Measurements from ENCODE around the gene MAP3K14. TPM values are rescaled to one million over a fixed set of nuclear protein-coding genes. Genes with fewer than 3 reads are reported as not detected.

MAP3K14 gene
- total RNA-seq, 2 donors from 2014 or later = 12.5 to 16.1 TPM

DNA sequence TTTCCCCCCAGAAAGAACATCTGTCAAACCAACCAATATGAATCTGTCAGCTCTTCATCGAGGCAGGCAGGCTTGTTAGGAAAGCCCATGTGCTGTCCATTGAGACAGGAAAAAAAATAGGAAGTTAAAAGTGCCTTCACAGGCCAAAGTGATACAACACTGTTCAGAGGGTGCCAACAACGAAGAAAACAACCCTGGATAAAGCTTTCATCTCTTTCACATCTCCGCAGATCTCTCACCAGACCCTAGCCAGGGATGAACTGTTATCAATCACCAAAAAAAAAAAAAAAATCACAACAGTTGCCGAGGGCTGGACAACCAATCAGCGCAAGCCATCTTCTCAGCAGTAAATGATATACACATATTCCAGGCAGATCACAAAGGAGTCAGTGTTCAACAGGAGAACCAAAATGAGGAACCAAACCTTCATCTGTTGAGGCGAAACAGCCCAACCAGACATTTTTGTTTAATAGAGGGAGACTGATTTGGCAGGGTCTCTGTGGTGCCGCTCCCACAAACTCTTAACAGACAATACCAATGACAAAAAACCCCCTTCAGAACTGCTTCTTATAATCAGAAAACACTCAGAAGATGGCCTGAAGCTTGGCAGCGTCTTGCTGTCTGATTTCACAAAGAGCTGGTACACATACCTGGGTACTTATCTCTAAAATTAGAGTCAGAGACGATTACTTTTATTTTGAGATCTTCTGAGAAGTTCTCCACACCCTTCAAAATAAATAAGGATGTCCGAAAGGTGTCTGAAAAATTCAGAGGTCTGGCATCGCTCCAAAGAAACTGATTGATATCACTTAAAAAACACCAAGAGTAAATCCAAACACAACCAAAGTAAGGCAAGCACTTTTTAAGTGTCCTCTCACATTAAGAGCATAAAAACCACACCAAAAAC is 1.8 kb downstream of the MAP3K14 start:
- H3K4me1 ChIP-seq (replicated peaks) = peaks cover 30% of the 10 kb centered on the region
- H3K27ac ChIP-seq = peak overlapping the region; percentile 90 to 96
- H3K9me3 ChIP-seq = no peaks in the 10 kb centered on the region
- TF ChIP-seq, protein P1, sequence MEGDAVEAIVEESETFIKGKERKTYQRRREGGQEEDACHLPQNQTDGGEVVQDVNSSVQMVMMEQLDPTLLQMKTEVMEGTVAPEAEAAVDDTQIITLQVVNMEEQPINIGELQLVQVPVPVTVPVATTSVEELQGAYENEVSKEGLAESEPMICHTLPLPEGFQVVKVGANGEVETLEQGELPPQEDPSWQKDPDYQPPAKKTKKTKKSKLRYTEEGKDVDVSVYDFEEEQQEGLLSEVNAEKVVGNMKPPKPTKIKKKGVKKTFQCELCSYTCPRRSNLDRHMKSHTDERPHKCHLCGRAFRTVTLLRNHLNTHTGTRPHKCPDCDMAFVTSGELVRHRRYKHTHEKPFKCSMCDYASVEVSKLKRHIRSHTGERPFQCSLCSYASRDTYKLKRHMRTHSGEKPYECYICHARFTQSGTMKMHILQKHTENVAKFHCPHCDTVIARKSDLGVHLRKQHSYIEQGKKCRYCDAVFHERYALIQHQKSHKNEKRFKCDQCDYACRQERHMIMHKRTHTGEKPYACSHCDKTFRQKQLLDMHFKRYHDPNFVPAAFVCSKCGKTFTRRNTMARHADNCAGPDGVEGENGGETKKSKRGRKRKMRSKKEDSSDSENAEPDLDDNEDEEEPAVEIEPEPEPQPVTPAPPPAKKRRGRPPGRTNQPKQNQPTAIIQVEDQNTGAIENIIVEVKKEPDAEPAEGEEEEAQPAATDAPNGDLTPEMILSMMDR (IDR thresholded peaks at IDR 0.05) = no peak
- TF ChIP-seq POLR2AphosphoS5 (IDR thresholded peaks at IDR 0.05) = no peak
- TF ChIP-seq POLR2A (IDR thresholded peaks at IDR 0.05) = no peak
- no peak for DNase-seq (ENCODE audit: low spot score)
- 32% methylated on average over 11 of the region's 11 CpGs for WGBS
- H3K4me3 ChIP-seq = peak overlapping the region; percentile 73 to 86
- intact Hi-C loops (cut with DNase I) = loop anchor here (5.0 kb wide), 2 partner anchors 57 to 168 kb away; partner anchors contain the start of gene HEXIM1
- H3K27me3 ChIP-seq (replicated peaks; ENCODE audit: insufficient read depth) = no peaks in the 10 kb centered on the region
- H3K36me3 ChIP-seq = no peaks in the 10 kb centered on the region

DNA sequence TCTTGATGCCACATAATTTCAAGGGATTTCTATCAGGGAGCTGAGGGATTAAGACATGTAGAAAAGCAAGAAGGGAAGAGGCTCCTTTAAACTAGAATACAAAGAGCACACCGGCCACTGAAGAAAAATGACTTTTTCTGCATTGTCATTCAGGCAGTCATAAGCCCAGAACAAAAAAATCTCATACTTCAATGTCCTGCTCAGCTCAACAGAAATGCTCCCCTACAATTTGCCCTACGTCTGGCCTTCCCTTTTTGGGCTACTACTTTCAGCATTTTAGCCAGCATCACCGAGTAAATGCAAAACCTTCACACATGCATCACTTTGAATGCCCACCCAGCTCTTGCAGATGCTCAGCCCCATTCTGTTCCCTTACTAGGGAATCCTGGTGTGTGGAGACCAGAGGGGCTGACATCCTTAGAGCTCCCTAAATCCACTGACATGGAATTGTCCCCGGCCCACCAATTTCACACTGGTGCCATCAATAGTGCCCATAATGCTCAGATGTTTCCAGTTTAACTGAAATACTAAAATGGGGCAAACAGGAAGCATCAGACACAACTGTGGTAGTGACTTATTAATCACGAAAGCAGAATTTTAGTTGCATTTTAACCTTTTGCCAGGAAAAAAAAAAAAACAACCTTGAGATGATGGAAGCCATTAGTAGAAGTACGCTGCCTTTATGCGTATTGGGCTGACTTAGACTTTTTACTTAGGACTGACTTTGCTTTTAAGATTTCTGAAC is 2.7 kb downstream of the MAP3K14 start:
- Histone ChIP-seq H3K27ac (peak overlapping the region; percentile 74 to 96), H3K36me3 (no peaks in the 10 kb centered on the region), H3K4me3 (no peak overlapping the region), H3K4me1 (replicated peaks) (peaks cover 30% of the 10 kb centered on the region), H3K9me3 (no peaks in the 10 kb centered on the region), H3K27me3 (replicated peaks; ENCODE audit: insufficient read depth) (no peaks in the 10 kb centered on the region)
- intact Hi-C loops (cut with DNase I) = no loop called here
- WGBS = 66% methylated on average over 7 of the region's 7 CpGs
- no peak for TF ChIP-seq POLR2AphosphoS5 (IDR thresholded peaks at IDR 0.05)
- TF ChIP-seq, protein P1 (IDR thresholded peaks at IDR 0.05) = no peak
- TF ChIP-seq POLR2A (IDR thresholded peaks at IDR 0.05) = no peak
- no peak for DNase-seq (ENCODE audit: low spot score)

DNA sequence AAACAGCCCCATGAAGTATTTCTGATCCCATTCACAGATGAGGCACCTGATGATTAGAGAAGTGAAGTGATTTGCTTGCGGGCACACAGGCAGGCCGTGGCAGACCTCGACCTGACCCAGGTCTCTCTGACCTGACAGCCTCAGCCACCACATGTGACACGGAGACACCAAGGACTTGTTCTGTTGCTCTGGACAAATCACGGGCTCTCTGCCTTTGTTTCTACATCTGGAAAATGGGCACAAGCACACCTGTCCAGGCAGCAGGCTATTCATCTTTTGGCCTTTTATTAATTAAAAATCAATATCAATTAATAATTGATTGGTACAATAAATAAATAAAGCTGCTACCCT is 3.4 kb downstream of the MAP3K14 start:
- no peaks in the 10 kb centered on the region for H3K27me3 ChIP-seq (replicated peaks; ENCODE audit: insufficient read depth)
- no peaks in the 10 kb centered on the region for H3K9me3 ChIP-seq
- peaks cover 28% of the 10 kb centered on the region for H3K4me1 ChIP-seq (replicated peaks)
- H3K36me3 ChIP-seq = no peaks in the 10 kb centered on the region
- peak overlapping the region; percentile 69 to 74 for H3K27ac ChIP-seq
- WGBS = 93% methylated on average over 5 of the region's 5 CpGs
- TF ChIP-seq, protein P1 (IDR thresholded peaks at IDR 0.05) = no peak
- TF ChIP-seq POLR2A (IDR thresholded peaks at IDR 0.05) (no peak), POLR2AphosphoS5 (IDR thresholded peaks at IDR 0.05) (no peak)
- DNase-seq (ENCODE audit: low spot score) = no peak
- no peak overlapping the region for H3K4me3 ChIP-seq
- intact Hi-C loops (cut with DNase I) = no loop called here

DNA sequence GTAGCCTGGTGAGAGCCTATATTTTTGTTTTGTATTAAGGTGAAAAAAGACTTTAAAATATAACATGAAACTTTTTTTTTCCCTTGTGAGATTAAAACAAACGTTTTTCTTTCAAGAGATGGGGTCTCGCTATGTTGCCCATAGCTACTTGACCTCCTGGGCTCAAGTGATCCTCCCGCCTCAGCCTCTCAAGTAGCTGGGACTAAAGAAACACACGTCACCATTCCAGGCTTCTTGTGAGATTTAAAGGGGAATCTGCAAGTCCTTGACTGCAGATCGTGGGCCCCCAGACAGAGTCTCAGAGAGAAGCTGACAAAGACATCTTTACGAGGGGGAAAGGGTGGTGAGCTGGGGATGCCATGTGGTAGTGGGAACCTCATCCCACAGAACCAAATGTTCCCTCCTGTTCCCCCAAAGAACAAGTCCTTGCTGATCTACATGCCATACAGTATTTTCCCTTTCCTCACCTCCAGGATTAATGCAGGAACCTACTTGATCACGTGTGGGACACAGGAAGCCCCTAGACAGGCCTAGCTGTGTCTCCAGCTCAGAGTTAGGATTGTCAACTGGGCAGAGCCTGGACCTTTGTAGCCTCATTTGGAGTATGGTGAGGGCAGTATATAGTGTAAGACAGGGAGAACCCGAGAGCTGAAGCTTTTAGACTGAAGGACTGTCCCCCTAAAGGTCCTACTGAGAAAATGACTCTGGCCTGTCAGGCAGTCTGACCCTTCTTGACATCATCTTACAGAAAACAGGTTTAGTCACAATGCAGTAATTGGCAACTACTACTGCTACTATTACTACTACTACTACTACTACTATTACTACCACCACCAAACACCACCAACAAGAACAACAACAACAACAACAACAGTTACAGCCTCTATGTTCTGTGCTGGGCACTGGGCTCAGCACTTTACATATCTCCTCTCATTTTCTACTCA is 4.1 kb downstream of the MAP3K14 start:
- H3K4me3 ChIP-seq = no peak overlapping the region
- no peaks in the 10 kb centered on the region for H3K27me3 ChIP-seq (replicated peaks; ENCODE audit: insufficient read depth)
- WGBS = 41% methylated on average over 8 of the region's 8 CpGs
- H3K9me3 ChIP-seq = no peaks in the 10 kb centered on the region
- H3K27ac ChIP-seq = peak overlapping the region; percentile 69 to 74
- TF ChIP-seq, protein P1 (IDR thresholded peaks at IDR 0.05) = no peak
- TF ChIP-seq POLR2AphosphoS5 (IDR thresholded peaks at IDR 0.05) (no peak), POLR2A (IDR thresholded peaks at IDR 0.05) (no peak)
- intact Hi-C loops (cut with DNase I) = no loop called here
- no peaks in the 10 kb centered on the region for H3K36me3 ChIP-seq
- peaks cover 26% of the 10 kb centered on the region for H3K4me1 ChIP-seq (replicated peaks)
- DNase-seq (ENCODE audit: low spot score) = no peak

Measured in prostate gland (tissue), 2 donors.